Hindlimb muscle (tissue), 1 donor: Measurements from ENCODE around the gene IMMP2L. TPM values are rescaled to one million over a fixed set of nuclear protein-coding genes. Genes with fewer than 3 reads are reported as not detected.
"Not testable (repeated sequence)": the region's sequence is repeated elsewhere in the genome, so short reads cannot be mapped to it uniquely, and the experiment has no call there.

Experiments
- DNase-seq: peaks from one replicate; pipeline ENCODE4 v3.0.0-alpha.2; 2013
- polyA plus RNA-seq: library from polyadenylated mRNA; unstranded; fragments of 120-200 nt; gene quantifications from one replicate; pipeline ENCODE4 v1.2.1, GENCODE V29; 2013; ENCODE audit not compliant: insufficient read length

The IMMP2L gene
- polyA plus RNA-seq, 1 donor: 18.4 TPM

DNA sequence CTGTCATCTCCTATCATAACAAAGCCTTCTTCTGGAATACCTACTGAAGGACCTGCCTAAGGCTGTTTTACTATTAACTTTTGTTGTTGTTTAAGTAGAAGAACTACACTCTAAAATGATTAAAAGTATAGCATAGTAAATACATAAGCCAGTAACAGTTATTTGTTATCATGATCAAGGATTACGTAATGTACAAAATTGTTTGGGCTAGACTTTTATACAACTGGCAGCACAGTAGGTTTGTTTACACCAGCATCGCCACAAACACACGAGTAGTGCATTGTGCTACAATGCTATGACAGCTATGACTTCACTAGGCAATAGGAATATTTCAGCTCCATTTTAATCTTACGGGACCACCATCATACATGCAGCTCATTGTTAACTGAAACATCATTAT lies 302.3 kb downstream of the IMMP2L start:
- DNase-seq: no peak

DNA sequence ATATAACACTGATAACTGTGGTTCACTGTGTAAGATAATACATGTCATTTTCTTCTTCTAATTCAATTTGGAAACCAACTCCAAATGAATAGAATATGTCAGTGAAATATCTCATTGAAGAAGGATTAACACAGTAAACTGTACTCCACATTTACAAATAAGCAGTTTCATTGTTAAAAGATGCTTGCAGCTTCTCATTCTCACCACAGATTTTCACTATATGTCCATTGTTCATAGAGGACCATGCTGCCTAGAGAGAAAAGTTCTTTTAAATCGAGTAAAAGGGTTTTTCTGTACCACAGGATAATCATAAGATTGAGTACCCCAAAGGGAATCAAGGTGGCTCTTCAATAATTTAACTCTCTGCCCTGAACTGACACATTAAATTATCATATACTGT lies 305.9 kb downstream of the IMMP2L start:
- DNase-seq: no peak

DNA sequence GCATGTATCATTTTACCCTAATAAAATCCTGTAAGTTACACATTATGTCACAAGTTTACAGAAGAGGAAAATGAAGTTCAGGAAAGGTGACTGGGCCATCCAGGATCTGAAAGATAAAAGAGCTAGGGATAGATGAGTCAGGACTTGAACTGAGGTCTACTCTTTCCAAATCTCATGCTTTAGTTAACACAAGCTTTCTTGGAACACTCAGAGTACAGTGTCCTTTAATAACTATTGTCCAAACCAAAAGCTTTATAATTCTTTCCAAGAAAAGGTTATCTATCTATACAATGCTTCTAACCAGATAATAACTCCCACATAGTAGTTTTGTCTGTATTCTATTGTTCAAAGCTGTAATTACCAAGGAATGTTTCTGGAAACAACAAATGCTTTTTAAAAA lies 306.7 kb downstream of the IMMP2L start:
- DNase-seq: no peak

DNA sequence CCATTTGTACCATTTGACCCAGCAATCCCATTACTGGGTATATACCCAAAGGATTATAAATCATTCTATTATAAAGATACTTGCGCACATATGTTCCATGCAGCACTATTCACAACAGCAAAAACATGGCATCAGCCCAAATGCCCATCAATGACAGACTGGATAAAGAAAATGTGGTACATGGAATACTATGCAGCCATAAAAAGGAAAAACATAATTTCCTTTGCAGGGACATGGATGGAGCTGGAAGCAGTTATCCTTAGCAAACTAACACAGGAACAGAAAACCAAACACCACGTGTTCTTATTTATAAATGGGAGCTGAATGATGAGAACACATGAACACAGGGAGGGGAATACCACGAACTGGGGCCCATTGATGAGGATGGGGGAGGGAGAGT lies 310.9 kb downstream of the IMMP2L start:
- DNase-seq: not testable (repeated sequence)

DNA sequence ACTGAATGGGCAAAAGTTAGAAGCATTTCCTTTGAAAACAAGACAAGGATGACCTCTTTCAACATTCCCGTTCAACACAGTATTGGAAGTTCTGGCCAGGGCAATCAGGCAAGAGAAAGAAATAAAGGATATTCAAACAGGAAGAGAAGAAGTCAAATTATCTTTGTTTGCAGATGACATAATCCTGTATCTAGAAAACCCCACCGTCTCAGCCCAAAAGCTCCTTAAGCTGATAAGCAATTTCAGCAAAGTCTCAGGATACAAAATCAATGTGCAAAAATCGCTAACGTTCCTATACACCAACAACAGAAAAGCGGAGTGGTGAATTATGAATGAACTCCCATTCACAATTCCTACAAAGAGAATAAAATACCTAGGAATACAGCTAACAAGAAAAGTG lies 312.5 kb downstream of the IMMP2L start:
- not testable (repeated sequence) for DNase-seq

- no peak for DNase-seq
Observed at GRCh38 chr7:111242141-111242755, 320.0 kb downstream of the IMMP2L start.

DNA sequence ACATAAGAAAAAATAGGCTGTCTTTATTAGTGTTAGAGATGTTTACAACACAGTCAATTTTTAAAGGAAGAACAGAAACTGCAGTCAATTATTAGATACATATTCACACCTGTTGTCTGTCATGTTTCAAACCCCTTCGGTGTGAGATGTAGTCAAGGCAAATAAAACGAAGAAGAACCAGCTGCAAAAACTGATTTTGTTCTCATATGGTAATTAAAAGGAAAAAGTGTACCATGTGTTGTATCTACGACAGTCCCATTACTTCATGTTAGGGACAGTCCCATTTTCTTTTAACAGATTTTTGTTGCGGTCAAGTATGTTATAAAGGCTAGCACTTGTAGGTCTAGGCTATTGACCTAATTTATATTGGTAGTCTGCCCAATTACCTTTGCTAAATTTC lies 321.9 kb downstream of the IMMP2L start:
- DNase-seq: no peak

- DNase-seq: no peak
Observed at GRCh38 chr7:111239437-111239836, 322.9 kb downstream of the IMMP2L start.

GRCh38 chr7:111238886-111239285 lies 323.4 kb downstream of the IMMP2L start:
- DNase-seq: no peak

DNA sequence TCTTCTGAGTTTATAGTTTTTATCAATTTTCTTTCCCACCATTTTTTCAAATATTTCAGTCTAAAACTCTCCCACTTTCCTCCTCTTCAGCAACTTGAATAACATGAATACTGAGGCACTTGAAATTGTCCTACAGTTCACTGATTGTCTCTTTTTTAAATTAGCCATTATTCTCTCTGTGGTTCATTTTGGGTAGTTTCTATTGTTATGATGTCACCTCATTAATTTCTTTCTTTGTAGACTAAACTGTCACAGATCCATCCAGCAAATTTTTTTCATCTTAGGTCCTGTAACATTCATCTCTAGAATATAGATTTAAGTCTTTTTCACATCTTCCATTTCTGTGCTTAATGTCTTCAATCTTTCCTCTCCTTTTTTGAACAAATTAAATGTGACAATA lies 326.6 kb downstream of the IMMP2L start:
- DNase-seq: no peak

GRCh38 chr7:111232249-111233084 lies 329.8 kb downstream of the IMMP2L start:
- DNase-seq: no peak

GRCh38 chr7:111229916-111230315 lies 332.4 kb downstream of the IMMP2L start:
- DNase-seq: no peak

DNA sequence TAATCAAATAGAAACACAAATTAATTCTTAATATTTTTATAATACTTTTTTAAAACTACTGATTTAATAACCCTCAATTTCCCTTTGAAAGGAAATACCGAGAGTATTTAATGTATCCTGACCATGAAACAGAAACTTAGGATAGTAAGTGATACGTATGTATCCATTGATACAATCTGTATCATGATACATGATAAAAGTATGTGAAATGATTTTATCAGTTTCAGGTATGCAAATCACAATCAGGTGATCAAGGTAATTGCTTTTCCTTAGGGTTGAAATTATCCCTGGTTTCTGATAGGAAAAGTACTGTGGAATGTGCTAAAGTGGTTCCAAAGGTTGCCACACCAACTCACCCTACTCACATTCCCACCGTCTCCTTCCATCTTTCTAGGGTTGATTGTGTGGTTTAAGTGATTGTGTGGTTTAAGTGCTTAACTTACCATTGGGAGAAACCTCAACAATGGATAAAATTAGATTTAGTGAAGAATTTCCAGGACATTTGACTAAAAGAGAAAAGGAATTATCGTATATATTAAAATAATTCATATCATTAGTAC lies 333.0 kb downstream of the IMMP2L start:
- no peak for DNase-seq

- DNase-seq: no peak
Observed at GRCh38 chr7:111228437-111228836, 333.9 kb downstream of the IMMP2L start.

GRCh38 chr7:111226800-111227199 lies 335.5 kb downstream of the IMMP2L start:
- no peak for DNase-seq

- DNase-seq: no peak
Observed at GRCh38 chr7:111224354-111225231, 337.7 kb downstream of the IMMP2L start.

DNA sequence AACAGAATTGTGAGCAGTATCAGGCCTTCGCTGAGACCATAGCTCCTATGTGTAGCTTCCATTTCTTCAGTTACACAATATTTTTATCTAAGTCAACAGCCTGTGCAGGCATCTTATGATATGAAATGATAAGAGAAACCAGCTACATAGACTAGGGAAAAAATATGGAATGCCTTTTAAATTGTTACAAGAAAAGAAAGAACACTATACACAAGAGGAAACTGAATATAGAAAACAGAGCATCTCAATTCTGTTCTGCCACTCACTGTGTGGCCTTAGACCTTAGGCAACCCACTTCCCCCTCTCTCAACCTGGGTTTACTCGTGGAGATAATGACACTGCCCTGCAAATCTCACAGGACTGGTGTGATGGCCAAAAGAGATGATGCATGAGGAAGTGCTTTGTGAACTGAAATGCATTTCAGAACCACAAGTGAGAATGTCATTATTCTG lies 338.5 kb downstream of the IMMP2L start:
- no peak for DNase-seq

DNA sequence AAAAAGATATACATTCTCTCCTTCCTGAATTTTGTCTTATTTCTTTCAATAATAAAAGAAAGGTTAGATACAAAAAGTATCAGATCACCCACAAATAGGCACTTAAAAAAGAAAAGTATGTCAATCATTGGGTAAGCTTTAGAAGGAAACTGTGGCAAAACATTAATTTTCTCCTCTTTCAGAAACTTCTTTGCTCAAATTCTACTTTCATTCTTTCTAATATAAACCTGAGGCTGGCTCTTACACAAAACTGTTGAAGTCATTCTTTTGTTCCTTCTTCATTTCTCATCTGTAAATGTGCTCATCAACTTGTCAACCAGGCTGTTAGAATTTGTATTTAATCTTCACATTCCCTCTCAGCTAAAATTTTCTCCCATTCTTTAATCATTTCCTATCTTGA lies 346.7 kb downstream of the IMMP2L start:
- DNase-seq: no peak

- no peak for DNase-seq
Observed at GRCh38 chr7:111212857-111213523, 349.3 kb downstream of the IMMP2L start.

GRCh38 chr7:111210996-111211395 lies 351.3 kb downstream of the IMMP2L start:
- DNase-seq: no peak

GRCh38 chr7:111210043-111210442 lies 352.2 kb downstream of the IMMP2L start:
- no peak for DNase-seq

- DNase-seq: no peak
Observed at GRCh38 chr7:111205251-111205650, 357.0 kb downstream of the IMMP2L start.
